ENCODE results near the gene SLC38A11. TPM values are rescaled to one million over a fixed set of nuclear protein-coding genes. Genes with fewer than 3 reads are reported as not detected.
A peak's percentile ranks its signal among the peaks of the same experiment; 100 is the strongest.

SLC38A11 gene
- total and polyA plus RNA-seq, 2 donors (not counting 1 experiment from before 2014, with no cell fraction given), result 0.50 to 1.1 TPM

DNA sequence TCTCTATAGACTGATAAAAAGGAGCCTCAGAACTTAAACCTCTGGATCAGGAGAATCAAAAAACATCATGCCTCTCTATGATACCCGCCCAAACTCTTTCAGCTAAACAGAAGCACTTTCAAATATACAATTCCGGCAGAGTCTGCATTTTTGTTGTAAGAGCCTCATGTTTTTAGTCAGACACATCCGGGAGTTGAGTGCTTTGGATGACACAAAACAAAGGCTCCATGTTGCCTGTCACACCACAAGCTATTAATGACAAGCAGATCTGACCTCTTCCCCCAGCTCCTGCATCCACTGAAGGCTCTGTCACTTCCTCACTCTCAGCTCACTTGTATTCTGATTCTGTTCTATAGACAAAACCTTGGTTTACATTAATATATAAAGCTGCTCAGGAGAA is 33.2 kb downstream of the SLC38A11 start:
- DNase-seq (ENCODE audit: low read depth in 2 of 2), result peak; percentile 7 to 23
- no peak overlapping the region for H3K4me2 ChIP-seq (ENCODE audit: extremely low read depth, insufficient read depth, low read length)

DNA sequence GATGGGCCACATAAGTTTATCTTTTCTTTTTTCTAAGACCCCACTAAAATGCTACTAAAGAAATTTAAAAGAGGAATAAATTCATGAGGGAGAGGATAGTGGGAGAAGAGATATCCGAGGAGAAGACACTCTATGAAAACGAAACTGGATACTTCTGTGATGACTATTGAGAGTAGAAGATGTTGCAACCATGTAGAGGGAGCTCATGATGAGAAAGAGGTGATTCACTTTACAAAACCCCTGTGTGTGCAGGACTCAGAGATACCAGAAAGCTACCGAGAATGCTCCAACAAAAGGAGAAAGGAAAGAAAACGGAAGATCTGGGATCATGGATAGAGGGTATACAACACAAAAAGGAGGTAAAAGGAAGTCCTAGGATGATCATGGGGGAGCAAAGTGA is 34.9 kb downstream of the SLC38A11 start:
- Histone ChIP-seq H3K27me3 (ENCODE audit: control insufficient read depth, insufficient read depth, low read length) (no peaks in the 10 kb centered on the region), H3K4me1 (ENCODE audit: control insufficient read depth, extremely low read depth, insufficient read depth, low read length) (peaks cover 6% of the 10 kb centered on the region), H3K9me3 (ENCODE audit: control insufficient read depth, insufficient read depth, low read depth, low read length) (no peaks in the 10 kb centered on the region), H3K9ac (ENCODE audit: insufficient read depth, low read length) (no peak overlapping the region), H3K4me3 (replicated peaks in 1 of 4; ENCODE audit: control extremely low read depth in 1 of 4, insufficient read depth in 1 of 4, low read depth in 3 of 4, low read length in 4 of 4) (peak overlapping the region in 2 of 4 experiments; percentile 26 to 46), H3K36me3 (ENCODE audit: control insufficient read depth, insufficient read depth, low read length) (no peaks in the 10 kb centered on the region), H4K20me1 (ENCODE audit: control insufficient read depth, extremely low read depth, insufficient read depth, low read length) (no peaks in the 10 kb centered on the region), H3K27ac (ENCODE audit: insufficient read depth, low read length) (peak overlapping the region; percentile 64), H2AFZ (ENCODE audit: low read length) (no peak overlapping the region), H3K4me2 (ENCODE audit: extremely low read depth, insufficient read depth, low read length) (peak overlapping the region; percentile 44), H3K79me2 (ENCODE audit: control insufficient read depth, insufficient read depth, low read length) (no peaks in the 10 kb centered on the region)
- peak; percentile 83 to 93 for DNase-seq (ENCODE audit: low read depth in 2 of 2)
- TF ChIP-seq, protein P1, sequence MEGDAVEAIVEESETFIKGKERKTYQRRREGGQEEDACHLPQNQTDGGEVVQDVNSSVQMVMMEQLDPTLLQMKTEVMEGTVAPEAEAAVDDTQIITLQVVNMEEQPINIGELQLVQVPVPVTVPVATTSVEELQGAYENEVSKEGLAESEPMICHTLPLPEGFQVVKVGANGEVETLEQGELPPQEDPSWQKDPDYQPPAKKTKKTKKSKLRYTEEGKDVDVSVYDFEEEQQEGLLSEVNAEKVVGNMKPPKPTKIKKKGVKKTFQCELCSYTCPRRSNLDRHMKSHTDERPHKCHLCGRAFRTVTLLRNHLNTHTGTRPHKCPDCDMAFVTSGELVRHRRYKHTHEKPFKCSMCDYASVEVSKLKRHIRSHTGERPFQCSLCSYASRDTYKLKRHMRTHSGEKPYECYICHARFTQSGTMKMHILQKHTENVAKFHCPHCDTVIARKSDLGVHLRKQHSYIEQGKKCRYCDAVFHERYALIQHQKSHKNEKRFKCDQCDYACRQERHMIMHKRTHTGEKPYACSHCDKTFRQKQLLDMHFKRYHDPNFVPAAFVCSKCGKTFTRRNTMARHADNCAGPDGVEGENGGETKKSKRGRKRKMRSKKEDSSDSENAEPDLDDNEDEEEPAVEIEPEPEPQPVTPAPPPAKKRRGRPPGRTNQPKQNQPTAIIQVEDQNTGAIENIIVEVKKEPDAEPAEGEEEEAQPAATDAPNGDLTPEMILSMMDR (conservative IDR thresholded peaks at IDR 0.05 in 1 of 2, IDR thresholded peaks at IDR 0.05 in 1 of 2; ENCODE audit: low read depth in 1 of 2, low read length in 2 of 2), result no peak
- TF ChIP-seq EZH2 (IDR thresholded peaks at IDR 0.05; ENCODE audit: low read length, missing control alignments), result no peak

More for the DNA sequence above, 33.2 kb downstream of the SLC38A11 start:
- no peaks in the 10 kb centered on the region for H3K27me3 ChIP-seq (ENCODE audit: control insufficient read depth, insufficient read depth, low read length)
- no peaks in the 10 kb centered on the region for H3K79me2 ChIP-seq (ENCODE audit: control insufficient read depth, insufficient read depth, low read length)
- H4K20me1 ChIP-seq (ENCODE audit: control insufficient read depth, extremely low read depth, insufficient read depth, low read length), result no peaks in the 10 kb centered on the region
- peaks cover 6% of the 10 kb centered on the region for H3K4me1 ChIP-seq (ENCODE audit: control insufficient read depth, extremely low read depth, insufficient read depth, low read length)
- H3K27ac ChIP-seq (ENCODE audit: insufficient read depth, low read length), result peak overlapping the region; percentile 6
- no peaks in the 10 kb centered on the region for H3K36me3 ChIP-seq (ENCODE audit: control insufficient read depth, insufficient read depth, low read length)
- no peak overlapping the region for H3K4me3 ChIP-seq (replicated peaks in 1 of 4; ENCODE audit: control extremely low read depth in 1 of 4, insufficient read depth in 1 of 4, low read depth in 3 of 4, low read length in 4 of 4)
- no peak overlapping the region for H3K9ac ChIP-seq (ENCODE audit: insufficient read depth, low read length)
- H3K9me3 ChIP-seq (ENCODE audit: control insufficient read depth, insufficient read depth, low read depth, low read length), result no peaks in the 10 kb centered on the region
- TF ChIP-seq EZH2 (IDR thresholded peaks at IDR 0.05; ENCODE audit: low read length, missing control alignments), result no peak
- TF ChIP-seq, protein P1 (conservative IDR thresholded peaks at IDR 0.05 in 1 of 2, IDR thresholded peaks at IDR 0.05 in 1 of 2; ENCODE audit: low read depth in 1 of 2, low read length in 2 of 2), result no peak
- peak overlapping the region; percentile 79 for H2AFZ ChIP-seq (ENCODE audit: low read length)

DNA sequence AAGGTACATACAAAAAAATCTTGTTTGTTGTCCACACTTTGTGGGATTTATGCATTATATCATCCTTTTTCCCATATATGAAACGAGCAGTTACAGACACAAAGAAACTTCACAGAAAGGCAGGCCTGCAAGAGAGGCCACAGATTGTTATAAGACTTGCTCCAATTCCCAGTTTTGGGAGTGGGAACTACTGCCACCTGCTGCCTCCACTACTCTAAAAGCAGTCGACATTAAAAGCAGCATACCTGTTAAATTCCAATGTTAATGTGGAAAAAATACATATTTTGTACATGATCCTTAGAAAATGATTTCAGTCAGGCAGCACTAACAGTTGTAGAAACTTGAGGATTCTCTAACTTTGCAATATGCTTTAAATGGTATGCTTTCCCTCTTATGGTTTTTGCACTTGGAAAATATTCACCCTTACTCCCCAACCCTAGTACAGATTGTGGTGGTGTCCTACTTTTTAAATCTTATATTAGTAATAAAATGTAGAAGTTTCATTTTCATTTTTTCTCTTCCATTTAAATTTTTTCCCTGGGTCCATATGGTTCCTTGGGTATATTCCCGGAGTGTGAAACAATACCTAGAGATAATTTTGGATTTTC is 37.9 kb downstream of the SLC38A11 start:
- H3K4me1 ChIP-seq (ENCODE audit: control insufficient read depth, extremely low read depth, insufficient read depth, low read length), result peaks cover 6% of the 10 kb centered on the region
- H3K27me3 ChIP-seq (ENCODE audit: control insufficient read depth, insufficient read depth, low read length), result no peaks in the 10 kb centered on the region
- H3K9ac ChIP-seq (ENCODE audit: insufficient read depth, low read length), result no peak overlapping the region
- no peak overlapping the region for H3K4me2 ChIP-seq (ENCODE audit: extremely low read depth, insufficient read depth, low read length)
- no peaks in the 10 kb centered on the region for H3K9me3 ChIP-seq (ENCODE audit: control insufficient read depth, insufficient read depth, low read depth, low read length)
- no peak overlapping the region for H3K27ac ChIP-seq (ENCODE audit: insufficient read depth, low read length)
- no peak overlapping the region for H3K4me3 ChIP-seq (replicated peaks in 1 of 4; ENCODE audit: control extremely low read depth in 1 of 4, insufficient read depth in 1 of 4, low read depth in 3 of 4, low read length in 4 of 4)
- no peak overlapping the region for H2AFZ ChIP-seq (ENCODE audit: low read length)
- peak; percentile 35 to 41 for DNase-seq (ENCODE audit: low read depth in 2 of 2)
- no peaks in the 10 kb centered on the region for H3K36me3 ChIP-seq (ENCODE audit: control insufficient read depth, insufficient read depth, low read length)
- no peak for TF ChIP-seq EZH2 (IDR thresholded peaks at IDR 0.05; ENCODE audit: low read length, missing control alignments)
- TF ChIP-seq, protein P1 (conservative IDR thresholded peaks at IDR 0.05 in 1 of 2, IDR thresholded peaks at IDR 0.05 in 1 of 2; ENCODE audit: low read depth in 1 of 2, low read length in 2 of 2), result peak; percentile 46 to 48
- no peaks in the 10 kb centered on the region for H4K20me1 ChIP-seq (ENCODE audit: control insufficient read depth, extremely low read depth, insufficient read depth, low read length)
- no peaks in the 10 kb centered on the region for H3K79me2 ChIP-seq (ENCODE audit: control insufficient read depth, insufficient read depth, low read length)

Measured in fibroblast of lung (primary cell).